Measurements from ENCODE around the gene TTC38. TPM values are rescaled to one million over a fixed set of nuclear protein-coding genes. Genes with fewer than 3 reads are reported as not detected.

The TTC38 gene
- polyA plus RNA-seq, 1 donor, result 20.4 TPM

DNA sequence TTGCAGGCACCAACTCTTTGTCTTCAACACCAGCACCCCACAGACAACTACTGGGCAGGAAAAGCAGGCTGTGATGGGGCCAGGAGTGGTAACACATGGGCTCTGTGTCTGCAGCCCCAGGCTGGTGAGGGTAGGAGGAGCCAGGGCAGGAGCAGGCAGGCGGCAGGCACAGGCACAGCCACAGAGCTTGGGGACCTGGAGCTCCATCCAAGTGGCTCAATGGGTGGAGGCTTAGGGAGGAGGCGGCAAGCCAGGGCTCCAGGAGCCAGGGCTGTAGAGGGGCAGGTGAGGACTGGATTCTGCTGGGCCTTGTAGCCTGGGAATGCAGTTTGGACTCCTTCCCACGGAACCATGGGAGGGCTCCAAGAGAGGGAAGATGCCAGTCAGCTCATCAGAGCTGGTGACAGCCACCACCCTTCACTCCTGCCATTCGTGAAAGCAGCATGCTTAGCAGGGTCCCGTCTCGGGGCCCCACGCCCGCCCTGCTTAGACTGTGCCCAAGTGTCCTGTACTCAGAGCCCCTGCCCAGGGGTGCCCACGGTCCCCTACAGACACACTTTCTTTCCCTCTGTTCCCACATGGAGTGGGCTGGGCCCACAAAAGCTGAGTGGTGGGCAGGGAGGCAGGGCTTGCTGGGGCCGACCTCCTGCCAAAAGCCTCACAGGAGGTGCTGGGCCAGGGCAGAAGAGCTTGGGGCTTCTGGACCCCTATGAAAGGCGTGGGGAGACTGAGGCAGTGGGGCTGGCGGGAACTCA is 12.4 kb downstream of the TTC38 start:
- DNase-seq, result no peak

DNA sequence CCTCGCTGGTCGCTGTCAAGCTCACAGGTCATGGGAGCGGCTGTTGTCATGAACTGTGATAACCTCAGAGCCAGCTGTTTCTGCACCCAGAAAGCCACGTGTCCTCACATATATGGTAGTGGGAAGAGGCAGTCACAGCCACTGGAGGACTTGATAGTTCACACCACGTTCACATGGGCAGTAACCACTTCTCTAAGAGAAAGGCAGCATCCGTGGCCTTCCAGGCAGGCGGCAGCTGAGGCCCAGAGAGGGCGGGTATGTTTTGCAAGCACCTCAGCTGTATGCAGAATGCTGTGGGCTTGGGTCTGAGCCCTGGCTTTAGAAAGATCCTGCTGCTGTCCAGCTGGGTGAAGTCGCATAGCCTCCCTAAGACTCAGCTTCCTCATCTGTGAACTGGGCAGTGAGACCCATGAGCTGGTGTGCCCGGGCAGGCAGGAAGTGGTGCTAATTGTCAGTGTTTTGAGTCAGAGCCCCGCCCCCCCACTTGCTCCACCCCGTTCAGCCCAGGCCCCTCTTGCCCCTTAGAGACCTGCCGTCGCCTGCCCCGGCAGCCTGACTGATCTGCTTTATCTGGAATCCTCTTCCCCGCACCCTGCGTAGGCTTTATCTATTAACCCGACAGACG is 13.3 kb downstream of the TTC38 start:
- DNase-seq, result no peak

DNA sequence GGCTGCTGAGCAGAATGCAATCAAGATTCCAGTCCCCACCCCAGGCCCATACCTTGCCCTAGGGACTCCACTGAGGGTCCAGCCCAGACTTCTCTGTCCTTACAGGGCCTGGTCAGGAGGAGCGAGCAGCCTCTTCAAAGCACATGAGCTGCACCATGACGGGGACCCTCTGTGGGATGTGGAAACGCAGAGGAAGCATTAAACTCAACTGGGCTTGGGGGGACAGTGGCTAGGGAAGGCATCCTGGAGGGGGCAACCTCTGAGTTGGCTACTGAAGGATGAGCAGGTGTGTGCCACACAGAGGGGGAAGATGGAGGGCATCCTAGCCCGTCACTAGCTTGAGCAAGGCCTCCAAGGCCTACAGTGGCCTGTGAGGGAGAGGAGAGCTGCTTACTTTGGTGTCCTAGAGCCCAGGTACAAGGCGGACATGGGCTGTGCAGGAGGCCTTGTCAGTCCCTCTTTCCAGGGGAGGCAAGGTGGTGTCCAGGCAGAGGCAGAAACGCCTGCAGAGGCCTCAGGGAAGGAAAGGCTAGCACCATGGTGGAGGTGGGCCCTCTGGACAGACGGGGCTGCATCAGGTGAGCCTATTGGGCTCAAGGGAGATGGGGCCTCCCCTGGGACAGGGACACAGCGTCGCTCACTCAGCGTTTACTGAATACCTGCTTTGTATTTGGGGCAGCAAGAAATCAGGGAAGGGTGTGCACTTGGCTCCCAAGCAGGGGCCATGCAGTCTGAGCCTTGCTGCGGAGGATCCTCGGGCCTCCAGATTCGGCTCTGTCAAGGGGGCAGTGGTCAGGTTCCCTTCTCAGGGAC is 14.3 kb downstream of the TTC38 start:
- DNase-seq, result no peak

DNA sequence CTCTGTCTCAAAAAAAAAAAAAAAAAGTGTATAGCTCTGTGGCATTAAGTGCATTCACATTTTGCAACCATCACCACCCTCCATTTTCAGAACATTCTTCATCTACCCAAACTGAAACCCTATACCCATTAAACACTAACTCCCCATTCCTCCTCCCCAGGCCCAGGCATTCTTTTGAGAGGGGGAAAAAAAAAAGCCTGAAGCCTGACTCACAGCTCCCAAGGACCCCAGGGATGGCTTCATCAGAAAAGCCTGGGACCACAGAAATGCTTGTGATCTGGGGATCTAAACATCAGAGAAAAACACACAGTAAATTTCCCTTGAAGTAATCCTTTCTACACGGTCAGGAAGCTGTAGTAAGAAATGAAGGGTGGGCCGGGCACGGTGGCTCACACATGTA is 18.2 kb downstream of the TTC38 start:
- no peak for DNase-seq

DNA sequence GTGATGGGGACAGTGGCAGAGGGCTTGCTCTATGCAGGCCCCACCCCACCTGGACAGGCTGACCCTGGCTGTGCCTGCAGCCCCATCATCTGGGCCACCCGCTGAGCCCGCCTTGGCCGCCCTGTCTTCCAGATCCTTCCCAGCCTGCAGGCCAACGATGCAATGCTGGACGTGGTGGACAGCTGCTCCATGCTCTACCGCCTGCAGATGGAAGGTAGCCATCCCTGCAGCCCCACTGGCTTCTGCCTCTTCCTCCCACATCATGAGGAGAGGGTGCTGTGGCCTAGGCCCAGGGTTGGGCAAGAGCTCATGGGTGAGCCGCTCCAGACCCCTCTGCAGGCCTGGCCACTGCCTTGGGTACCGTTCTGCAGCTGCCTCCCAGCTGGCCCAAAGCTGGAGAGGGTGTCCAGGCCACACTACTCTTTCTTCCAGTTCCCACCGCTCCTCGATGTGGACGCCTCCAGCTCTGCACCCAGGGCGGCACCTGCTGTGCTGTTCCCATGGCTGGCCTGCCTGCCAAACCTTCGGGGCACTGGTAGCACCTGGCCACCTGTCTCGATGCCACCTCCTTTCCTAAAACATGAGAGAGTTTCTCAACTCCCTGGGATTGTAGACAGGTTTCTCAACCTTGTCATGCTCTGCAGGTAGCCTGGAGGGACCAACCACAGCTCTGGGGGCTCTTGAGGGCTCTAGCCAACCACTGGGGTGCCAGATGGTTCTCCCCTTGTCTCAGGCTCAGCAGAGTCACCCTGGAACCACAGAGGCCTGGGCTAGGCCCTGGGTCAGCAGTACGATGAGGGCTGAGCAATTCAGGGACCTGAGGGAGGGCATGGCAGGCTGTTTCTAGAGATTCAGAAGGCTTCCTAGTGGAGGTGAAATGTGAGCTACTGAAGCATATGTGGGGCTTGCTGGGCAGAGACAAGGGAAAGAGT is 19.4 kb downstream of the TTC38 start:
- DNase-seq, result no peak

DNA sequence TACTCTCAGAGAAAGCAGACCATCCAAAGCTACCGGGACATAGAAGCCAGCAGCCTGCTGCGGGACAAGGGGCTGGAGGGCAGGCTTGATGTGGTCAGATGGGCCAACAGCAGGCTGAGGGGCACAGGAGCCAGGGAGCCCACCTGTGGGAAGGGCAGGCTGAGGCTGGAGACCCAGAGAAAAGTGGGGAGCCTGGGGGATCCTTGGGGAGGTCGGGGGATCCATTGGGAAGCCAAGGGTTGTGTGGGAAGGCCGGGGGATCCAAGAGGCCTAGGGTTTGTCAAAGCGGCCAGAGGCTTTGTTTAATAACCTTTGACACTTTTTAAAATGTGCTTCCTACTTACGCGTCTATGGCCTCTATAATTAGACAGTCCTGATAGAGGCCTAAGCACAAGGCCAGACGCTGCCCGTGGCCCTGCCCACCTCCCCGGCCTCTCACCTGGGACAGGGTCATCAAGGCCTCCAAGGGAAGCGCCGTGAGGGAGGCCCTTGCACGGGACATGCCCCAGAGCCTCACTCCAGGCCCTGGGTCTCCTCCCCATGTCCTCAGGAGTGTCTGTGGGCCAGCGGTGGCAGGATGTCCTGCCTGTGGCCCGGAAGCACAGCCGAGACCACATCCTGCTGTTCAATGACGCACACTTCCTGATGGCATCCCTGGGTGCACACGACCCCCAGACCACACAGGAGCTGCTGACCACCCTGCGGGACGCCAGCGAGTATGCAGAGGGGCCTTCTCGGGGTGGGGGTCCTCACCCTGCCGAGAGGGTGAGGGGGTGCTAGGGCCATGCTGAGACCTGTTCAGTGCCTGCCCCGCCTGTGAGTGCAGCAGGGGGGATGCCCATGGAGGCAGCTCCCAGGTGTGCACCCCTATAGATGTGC is 20.3 kb downstream of the TTC38 start:
- no peak for DNase-seq

DNA sequence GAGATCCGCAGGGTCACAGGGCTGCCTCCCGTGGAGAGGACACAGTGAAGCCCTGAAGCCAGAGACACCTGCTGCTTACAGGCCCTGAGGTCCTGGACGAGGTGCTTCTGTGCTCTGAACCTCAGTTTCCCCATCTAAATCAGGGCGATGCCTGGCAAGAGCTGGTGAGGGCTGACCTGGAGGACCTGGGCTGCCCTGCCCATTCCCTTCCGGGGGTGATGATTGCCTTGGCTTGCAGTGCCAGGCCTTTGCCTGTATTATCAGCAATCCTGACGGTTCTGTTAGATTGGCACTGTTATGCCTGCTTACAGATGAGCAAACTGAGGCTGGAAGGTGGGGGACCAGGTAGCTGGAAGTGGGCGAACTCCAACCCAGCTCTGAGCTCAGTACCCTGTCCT is 21.0 kb downstream of the TTC38 start:
- no peak for DNase-seq

DNA sequence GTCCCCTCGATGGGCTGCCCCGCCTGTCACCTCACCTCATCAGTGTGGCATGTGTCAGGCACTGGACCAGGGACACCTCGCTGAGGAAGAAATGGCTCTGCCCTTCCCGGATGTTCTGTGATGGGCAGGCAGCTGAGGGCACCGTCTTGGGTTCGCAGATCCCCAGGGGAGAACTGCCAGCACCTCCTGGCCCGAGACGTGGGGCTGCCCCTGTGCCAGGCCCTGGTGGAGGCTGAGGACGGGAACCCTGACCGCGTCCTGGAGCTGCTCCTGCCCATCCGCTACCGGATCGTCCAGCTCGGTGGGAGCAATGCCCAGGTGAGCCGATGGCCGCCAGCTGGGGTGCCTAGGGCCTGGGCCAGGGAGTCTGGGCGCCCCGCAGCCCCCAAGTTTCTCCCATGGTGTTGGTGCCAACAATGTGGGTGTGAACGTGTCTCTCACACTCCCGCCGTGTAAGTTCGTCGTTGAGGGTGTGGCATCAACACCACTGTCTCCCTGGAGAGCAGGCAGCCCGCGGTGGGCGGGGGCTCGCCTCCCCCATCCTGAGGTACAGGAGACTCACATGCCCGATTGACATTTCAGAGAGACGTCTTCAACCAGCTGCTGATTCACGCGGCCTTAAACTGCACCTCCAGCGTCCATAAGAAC is 21.6 kb downstream of the TTC38 start:
- no peak for DNase-seq

DNA sequence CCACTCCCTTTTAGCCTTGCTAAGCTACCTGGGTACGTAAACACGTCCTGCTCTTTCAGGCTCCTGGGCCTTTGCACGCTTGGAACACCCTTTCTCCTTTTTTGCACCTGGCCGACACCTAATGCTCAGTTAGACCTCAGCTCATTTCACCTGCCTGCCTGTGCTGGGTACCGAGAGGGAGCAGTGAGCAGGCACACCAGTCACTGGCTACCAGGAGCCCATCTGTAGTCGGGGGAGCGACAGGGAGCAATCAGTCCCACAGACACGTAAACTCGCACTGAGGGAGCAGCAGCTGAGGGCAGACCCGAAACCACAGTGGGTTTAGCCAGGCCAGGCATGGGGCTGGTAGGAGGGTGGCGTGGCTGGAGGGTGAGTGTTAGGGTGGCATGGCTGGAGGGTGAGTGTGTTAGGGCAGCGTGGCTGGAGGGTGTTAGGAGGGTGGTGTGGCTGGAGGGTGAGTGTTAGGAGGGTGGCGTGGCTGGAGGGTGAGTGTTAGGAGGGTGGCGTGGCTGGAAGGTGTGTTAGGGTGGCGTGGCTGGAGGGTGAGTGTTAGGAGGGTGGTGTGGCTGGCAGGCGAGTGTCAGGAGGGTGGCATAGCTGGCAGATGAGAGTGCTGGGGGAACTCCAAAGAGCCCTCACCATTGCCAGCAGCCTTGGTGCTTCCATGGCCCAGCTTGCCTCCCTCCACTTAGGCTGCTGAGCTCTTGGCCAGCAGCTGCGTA is 22.5 kb downstream of the TTC38 start:
- no peak for DNase-seq

DNA sequence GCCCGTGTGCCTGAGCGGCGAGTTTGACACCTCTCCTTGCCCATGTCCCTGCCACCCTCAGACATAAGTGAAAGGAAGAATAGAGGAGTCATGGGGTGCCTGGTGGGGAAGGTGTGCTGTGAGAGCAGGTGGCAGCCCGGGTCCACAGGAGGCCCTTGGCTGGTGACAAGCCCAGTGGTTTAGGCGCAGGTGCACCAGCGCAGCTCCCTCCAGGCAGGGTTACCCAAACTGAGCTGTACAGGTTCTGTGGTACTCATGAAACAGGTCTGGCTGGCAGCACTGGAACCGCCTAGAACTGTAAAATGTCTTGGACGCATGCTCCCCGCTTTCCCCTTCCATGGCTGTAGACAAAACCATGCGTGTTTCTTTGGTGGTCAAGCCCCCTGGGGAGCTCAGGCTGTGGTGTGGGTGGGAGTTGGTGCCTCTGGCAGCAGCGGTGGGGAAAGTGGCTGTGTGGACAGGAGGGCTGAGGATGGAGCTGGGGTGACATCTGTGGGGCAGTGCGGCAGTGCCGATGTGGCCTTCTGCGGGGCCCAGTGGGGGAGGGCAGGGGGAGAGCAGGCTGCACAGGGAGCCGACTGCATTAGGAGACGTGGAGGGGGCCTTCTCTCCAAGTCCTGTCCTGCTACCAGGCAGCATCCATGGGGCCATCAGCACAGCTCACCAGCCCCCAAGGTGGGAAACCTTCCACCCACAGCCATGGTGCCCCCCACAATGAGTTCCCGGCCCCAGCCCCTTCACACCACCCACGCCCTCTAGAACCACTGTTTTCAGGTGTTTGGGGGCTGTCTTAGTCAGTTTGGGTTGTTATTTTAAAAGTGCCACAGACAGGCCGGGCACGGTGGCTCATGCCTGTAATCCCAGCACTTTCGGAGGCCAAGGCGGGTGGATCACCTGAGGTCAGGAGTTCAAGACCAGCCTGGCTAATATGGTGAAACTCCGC is 23.3 kb downstream of the TTC38 start:
- DNase-seq, result no peak

DNA sequence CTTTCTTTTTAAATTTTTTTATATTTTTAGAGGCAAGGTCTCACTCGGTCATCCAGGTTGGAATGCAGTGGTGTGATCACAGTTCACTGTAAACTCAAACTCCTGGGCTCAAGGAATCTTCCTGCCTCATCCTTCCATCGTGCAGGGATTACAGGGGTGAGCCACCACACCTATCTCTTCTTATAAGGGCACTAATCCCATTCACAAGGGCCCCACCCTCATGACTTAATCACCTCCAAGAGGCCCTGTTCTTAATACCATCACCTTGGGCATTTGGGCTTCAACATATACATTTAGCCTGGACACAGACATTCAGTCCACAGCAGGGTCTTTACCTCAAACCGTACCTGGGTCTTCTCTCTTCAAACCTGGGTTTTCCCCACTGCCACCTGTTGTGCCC is 24.4 kb downstream of the TTC38 start:
- DNase-seq, result no peak

DNA sequence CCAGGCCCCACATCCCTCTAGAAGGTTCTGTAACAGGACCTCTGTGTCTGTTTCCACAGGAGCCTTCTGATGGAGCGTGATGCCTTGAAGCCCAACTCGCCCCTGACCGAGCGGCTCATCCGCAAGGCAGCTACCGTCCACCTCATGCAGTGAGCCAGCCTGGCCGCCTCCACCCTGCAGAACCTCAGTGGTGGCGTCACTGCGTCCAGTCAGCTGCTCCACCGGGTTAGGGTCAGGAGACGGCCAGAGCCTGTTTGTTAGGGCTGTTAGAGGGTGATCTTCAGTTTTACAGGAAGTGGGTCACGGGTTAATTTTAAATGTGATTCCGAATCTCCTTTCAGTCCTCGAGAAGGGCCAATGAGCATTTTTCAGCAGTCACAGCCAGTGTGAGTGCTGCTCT is 24.9 kb downstream of the TTC38 start:
- DNase-seq, result no peak

DNA sequence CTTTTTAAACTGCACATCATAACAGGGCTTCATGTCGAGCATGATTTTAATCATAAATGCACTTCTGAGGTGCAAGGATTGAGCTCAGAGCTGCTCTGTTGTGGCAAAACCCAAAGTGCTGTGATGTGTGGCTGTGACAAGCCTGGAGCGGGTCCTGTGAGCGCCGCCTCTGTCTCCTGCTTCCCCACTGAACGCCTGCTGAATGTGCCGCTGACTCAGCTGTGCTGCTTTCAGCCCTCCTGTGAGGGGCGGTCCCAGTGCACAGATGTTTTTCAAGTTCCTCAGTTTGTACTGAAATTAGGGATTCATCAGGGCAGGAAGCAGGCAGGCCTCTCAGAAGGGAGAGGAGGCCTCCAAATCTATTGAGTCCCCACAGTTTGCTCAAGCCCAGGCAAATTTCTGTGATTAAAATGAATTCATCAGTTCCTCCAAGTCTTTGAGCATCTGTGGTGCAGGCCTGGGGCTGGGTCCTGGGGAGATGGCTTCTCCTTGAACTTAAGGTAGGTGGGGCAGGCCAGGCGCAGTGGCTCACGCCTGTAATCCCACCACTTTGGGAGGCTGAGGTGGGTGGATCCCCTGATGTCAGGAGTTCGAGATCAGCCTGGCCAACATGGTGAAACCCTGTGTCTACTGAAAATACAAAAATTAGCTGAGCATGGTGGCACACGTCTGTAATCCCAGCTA is 25.9 kb downstream of the TTC38 start:
- peak; percentile 80 for DNase-seq

DNA sequence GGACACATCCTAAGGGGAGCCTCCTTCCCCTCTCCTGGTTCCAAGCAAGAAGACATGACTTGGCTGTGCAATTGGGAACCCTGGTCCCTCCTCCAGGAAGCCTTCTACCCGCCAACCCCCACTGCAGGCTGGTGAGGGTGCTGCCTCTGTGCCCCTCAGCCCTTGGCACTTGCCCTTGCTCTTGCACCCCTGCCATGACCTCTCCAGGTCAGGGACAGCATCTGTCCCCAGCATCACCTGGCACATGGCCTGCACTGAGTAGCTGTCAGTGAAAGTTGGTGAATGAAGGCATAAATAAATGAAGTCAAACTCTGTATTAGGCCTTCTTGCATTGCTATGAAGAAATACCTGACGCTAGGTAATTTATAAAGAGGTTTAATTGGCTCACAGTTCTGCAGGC is 27.0 kb downstream of the TTC38 start:
- DNase-seq, result no peak

DNA sequence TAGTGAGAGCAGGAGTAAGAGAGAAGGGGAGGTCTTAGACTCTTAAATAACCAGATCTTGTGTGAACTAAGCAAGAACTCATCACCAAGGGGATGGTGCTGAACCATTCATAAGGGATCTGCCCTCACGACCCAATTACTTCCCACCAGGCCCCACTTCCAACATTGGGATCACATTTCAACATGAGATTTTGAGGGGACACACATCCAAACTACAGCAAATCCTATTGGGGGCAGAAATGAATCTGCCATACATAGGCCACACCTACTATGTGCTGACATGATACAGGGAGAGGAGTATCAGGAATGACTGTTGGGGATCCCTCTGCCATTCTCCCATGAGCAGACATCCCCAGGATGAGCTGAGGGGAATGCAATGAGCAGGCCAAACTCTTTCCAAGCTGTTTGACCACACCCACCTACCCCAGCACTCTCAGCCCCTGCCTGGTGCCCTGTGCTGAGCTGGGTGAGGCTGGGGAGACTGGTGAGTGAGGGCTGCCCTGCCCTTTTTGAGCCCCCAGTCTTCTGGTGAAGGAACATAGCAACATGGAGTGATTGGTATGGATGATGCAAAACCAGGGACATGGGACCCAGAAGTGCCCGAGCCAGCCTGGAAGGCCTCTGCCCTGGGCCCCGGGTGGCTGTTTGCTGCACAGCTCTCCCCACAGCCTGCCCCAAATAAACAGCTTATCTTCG is 27.6 kb downstream of the TTC38 start:
- DNase-seq, result no peak

DNA sequence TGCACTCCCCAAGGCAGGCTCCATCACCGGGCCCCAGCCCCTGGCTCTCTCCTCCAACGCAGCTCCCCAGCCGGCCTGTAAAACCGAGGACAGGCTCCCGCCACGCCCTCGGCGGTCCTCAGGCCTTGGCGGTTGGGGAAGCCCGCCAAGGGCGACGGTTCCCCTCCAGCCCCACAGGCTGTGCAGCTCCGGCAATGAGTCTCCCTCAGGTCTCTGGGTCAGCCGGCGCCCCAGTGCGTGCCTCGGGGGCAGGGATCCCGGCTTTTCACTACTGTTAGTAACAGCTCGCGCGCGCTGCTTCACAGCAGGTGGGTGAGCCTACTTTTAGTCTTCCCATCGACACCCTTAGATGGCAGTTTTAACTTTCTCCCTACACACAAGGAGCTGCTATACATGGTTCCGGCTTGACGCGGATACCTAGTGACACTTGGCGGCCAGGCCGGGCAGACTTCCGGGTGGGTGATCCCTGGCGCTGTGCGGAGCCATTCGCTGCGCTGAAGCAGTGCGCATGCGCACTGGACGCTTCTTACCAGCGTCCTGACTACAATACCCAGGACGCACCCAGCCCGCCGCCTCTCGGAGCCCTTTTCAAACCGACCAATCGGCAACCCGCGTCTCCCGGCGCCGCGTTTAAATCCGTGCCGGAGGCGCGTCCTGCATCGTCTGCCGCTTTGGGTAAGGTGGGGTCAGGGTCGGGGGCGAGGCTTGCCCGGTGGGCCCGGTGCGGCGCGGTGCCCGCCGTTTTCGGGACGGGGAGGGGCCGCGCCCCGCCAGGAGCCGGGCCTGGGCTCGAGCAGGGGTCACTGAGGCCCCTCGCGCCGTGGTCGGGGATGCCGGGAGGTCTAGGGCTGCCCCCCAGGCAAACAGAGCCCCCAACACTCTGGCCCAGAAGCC is 28.7 kb downstream of the TTC38 start, which contains the start of gene GTSE1:
Gene GTSE1, plus strand, starts transcription at position 614 of the 894 bp plus-strand sequence. CDS start 531 bp downstream, outside the sequence.
- peak; percentile 99 for DNase-seq

Measured in hindlimb muscle (tissue), 1 donor.